ENCODE results near the gene HIRA. TPM values are rescaled to one million over a fixed set of nuclear protein-coding genes. Genes with fewer than 3 reads are reported as not detected.
A peak's percentile ranks its signal among the peaks of the same experiment; 100 is the strongest.

The HIRA gene, protein sequence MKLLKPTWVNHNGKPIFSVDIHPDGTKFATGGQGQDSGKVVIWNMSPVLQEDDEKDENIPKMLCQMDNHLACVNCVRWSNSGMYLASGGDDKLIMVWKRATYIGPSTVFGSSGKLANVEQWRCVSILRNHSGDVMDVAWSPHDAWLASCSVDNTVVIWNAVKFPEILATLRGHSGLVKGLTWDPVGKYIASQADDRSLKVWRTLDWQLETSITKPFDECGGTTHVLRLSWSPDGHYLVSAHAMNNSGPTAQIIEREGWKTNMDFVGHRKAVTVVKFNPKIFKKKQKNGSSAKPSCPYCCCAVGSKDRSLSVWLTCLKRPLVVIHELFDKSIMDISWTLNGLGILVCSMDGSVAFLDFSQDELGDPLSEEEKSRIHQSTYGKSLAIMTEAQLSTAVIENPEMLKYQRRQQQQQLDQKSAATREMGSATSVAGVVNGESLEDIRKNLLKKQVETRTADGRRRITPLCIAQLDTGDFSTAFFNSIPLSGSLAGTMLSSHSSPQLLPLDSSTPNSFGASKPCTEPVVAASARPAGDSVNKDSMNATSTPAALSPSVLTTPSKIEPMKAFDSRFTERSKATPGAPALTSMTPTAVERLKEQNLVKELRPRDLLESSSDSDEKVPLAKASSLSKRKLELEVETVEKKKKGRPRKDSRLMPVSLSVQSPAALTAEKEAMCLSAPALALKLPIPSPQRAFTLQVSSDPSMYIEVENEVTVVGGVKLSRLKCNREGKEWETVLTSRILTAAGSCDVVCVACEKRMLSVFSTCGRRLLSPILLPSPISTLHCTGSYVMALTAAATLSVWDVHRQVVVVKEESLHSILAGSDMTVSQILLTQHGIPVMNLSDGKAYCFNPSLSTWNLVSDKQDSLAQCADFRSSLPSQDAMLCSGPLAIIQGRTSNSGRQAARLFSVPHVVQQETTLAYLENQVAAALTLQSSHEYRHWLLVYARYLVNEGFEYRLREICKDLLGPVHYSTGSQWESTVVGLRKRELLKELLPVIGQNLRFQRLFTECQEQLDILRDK
- 10 to 100 TPM; 18.8 to 31.6 (median 24.7) TPM for total RNA-seq

GRCh38 chr22:19431649-19432132 is at the start of gene HIRA:
HIRA (minus strand) TSS chr22:19431733; CDS start chr22:19431476, 257 bp downstream.
- DNase-seq (ENCODE audit: low spot score in 2 of 2), result peak; percentile 53 to 62
- Histone ChIP-seq H3K36me3 (peaks cover 0 to 28% (median 0%) of the 10 kb centered on the region in 3 donors), H3K27me3 (no peaks in the 10 kb centered on the region), H3K27ac (peak within 1 kb of the TSS; percentile 96 to 99 (median 97)), H3K9me3 (no peaks in the 10 kb centered on the region), H3K4me3 (peak within 1 kb of the TSS; percentile 89 to 98 (median 96)), H3K4me1 (peaks cover 0 to 43% (median 25%) of the 10 kb centered on the region in 4 donors)
- TF ChIP-seq, protein P1, sequence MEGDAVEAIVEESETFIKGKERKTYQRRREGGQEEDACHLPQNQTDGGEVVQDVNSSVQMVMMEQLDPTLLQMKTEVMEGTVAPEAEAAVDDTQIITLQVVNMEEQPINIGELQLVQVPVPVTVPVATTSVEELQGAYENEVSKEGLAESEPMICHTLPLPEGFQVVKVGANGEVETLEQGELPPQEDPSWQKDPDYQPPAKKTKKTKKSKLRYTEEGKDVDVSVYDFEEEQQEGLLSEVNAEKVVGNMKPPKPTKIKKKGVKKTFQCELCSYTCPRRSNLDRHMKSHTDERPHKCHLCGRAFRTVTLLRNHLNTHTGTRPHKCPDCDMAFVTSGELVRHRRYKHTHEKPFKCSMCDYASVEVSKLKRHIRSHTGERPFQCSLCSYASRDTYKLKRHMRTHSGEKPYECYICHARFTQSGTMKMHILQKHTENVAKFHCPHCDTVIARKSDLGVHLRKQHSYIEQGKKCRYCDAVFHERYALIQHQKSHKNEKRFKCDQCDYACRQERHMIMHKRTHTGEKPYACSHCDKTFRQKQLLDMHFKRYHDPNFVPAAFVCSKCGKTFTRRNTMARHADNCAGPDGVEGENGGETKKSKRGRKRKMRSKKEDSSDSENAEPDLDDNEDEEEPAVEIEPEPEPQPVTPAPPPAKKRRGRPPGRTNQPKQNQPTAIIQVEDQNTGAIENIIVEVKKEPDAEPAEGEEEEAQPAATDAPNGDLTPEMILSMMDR (IDR thresholded peaks at IDR 0.05), result no peak
- no peak for TF ChIP-seq POLR2A (IDR thresholded peaks at IDR 0.05)
- no peak for TF ChIP-seq EP300 (IDR thresholded peaks at IDR 0.05)
- 0 to 1% methylated on average over 36 to 44 of the region's 66 CpGs for WGBS, 2 donors

- no peak for DNase-seq (ENCODE audit: low spot score in 2 of 2)
- Histone ChIP-seq H3K36me3 (no peaks in the 10 kb centered on the region), H3K9me3 (no peaks in the 10 kb centered on the region), H3K4me3 (no peak overlapping the region), H3K4me1 (peaks cover 0 to 35% (median 16%) of the 10 kb centered on the region in 4 donors), H3K27ac (no peak overlapping the region), H3K27me3 (no peaks in the 10 kb centered on the region)
- 66 to 68% methylated on average over 10 of the region's 10 CpGs for WGBS, 2 donors
- TF ChIP-seq POLR2A (IDR thresholded peaks at IDR 0.05) (no peak), EP300 (IDR thresholded peaks at IDR 0.05) (no peak)
- TF ChIP-seq, protein P1 (IDR thresholded peaks at IDR 0.05), result no peak
Observed at GRCh38 chr22:19480789-19481188, 49.3 kb upstream of the HIRA start.

GRCh38 chr22:19480173-19480568 is 48.6 kb upstream of the HIRA start:
- no peak overlapping the region for H3K27ac ChIP-seq
- H3K36me3 ChIP-seq, result peaks cover 0 to 3% (median 0%) of the 10 kb centered on the region in 3 donors
- H3K9me3 ChIP-seq, result no peaks in the 10 kb centered on the region
- TF ChIP-seq EP300 (IDR thresholded peaks at IDR 0.05), result no peak
- TF ChIP-seq, protein P1 (IDR thresholded peaks at IDR 0.05), result no peak
- WGBS, 2 donors, result 1 to 2% methylated on average over 15 of the region's 15 CpGs
- H3K4me1 ChIP-seq, result peaks cover 0 to 41% (median 16%) of the 10 kb centered on the region in 4 donors
- H3K4me3 ChIP-seq, result peak overlapping the region; percentile 36 to 97 (median 60)
- no peak for DNase-seq (ENCODE audit: low spot score in 2 of 2)
- H3K27me3 ChIP-seq, result no peaks in the 10 kb centered on the region

GRCh38 chr22:19479355-19480172 is 48.0 kb upstream of the HIRA start, which contains the start of gene CDC45:
CDC45 (plus strand) TSS chr22:19479920; CDS start chr22:19479969, 49 bp downstream.
- Histone ChIP-seq H3K9me3 (no peaks in the 10 kb centered on the region), H3K27ac (peak within 1 kb of the TSS; percentile 90 to 99 (median 93)), H3K4me1 (peaks cover 0 to 41% (median 16%) of the 10 kb centered on the region in 4 donors), H3K36me3 (peaks cover 0 to 9% (median 0%) of the 10 kb centered on the region in 3 donors), H3K27me3 (no peaks in the 10 kb centered on the region), H3K4me3 (peak within 1 kb of the TSS; percentile 65 to 97 (median 80))
- 0 to 1% methylated on average over 47 to 50 of the region's 50 CpGs for WGBS, 2 donors
- TF ChIP-seq POLR2A (IDR thresholded peaks at IDR 0.05), result no peak
- TF ChIP-seq, protein P1 (IDR thresholded peaks at IDR 0.05), result peak in 2 of 5 experiments; percentile 7 to 35
- peak in 1 of 2 donors; percentile 84 for TF ChIP-seq EP300 (IDR thresholded peaks at IDR 0.05)
- peak; percentile 92 to 95 for DNase-seq (ENCODE audit: low spot score in 2 of 2)
